Omental fat pad (tissue), 4 donors: ENCODE measurements around the gene TBC1D22A. TPM values are rescaled to one million over a fixed set of nuclear protein-coding genes. Genes with fewer than 3 reads are reported as not detected.

Experiments used
- ATAC-seq: fragments of 150-250 bp; one replicate; pipeline ENCODE4 v1.9.1; 2016; ENCODE audit warnings: mild to moderate bottlenecking, moderate library complexity; ENCODE audit not compliant: low FRiP score
- DNase-seq: peaks from one replicate; pipeline ENCODE4 v3.0.0-alpha.2; 2019; ENCODE audit warnings: low spot score
- CTCF ChIP-seq, 3 donors: fragments of 450-650 bp; IDR thresholded peaks; one replicate each; pipeline ENCODE4 v1.5.1; 2016 to 2017; ENCODE audit warnings: antibody characterized with exemption in 3 of 3, mild to moderate bottlenecking in 3 of 3, moderate library complexity in 2 of 3
- total RNA-seq, 4 donors: library from RNA; depleted of rRNA; stranded (reverse); fragments of >200 nt; gene quantifications; one replicate each; pipeline ENCODE4 v1.1.0, GENCODE V29; 2016

Gene TBC1D22A
- total RNA-seq, 4 donors from 2014 or later, result 21.3 to 31.2 (median 24.5) TPM

GRCh38 chr22:47008208-47008885 is 245.9 kb downstream of the TBC1D22A start:
- no peak for DNase-seq
- ATAC-seq, result no peak
- no peak for TF ChIP-seq CTCF (IDR thresholded peaks at IDR 0.05)

GRCh38 chr22:47009304-47010101 is 247.1 kb downstream of the TBC1D22A start:
- no peak for TF ChIP-seq CTCF (IDR thresholded peaks at IDR 0.05)
- DNase-seq (no peak), ATAC-seq (no peak)

- no peak for ATAC-seq
- DNase-seq, result no peak
- TF ChIP-seq CTCF (IDR thresholded peaks at IDR 0.05), result no peak
Measured at GRCh38 chr22:47010211-47010610, 247.8 kb downstream of the TBC1D22A start.

- DNase-seq, result no peak
- TF ChIP-seq CTCF (IDR thresholded peaks at IDR 0.05), result no peak
- ATAC-seq, result no peak
Measured at GRCh38 chr22:47011131-47011858, 248.8 kb downstream of the TBC1D22A start.

- DNase-seq (no peak), ATAC-seq (no peak)
- no peak for TF ChIP-seq CTCF (IDR thresholded peaks at IDR 0.05)
Measured at GRCh38 chr22:47011859-47012258, 249.4 kb downstream of the TBC1D22A start.

- DNase-seq (no peak), ATAC-seq (no peak)
- no peak for TF ChIP-seq CTCF (IDR thresholded peaks at IDR 0.05)
Measured at GRCh38 chr22:47012589-47013370, 250.3 kb downstream of the TBC1D22A start.
